SU-DHL-6 (cell line): ENCODE measurements around the gene NANP.

Experiments used
- CTCF ChIP-seq: fragments of 200-600 bp; sonication (generic); IDR thresholded peaks from one replicate; pipeline ENCODE4 v1.5.1; 2017; ENCODE audit warnings: antibody characterized with exemption, mild to moderate bottlenecking, low read length, moderate library complexity; ENCODE audit not compliant: insufficient read depth, poor library complexity, severe bottlenecking
- EZH2phosphoT487 ChIP-seq: fragments of 200-600 bp; sonication (generic), shearing (Covaris generic); conservative IDR thresholded peaks from 2 replicates; pipeline ENCODE4 v1.6.1; 2018; ENCODE audit warnings: mild to moderate bottlenecking, antibody characterized with exemption, low read length, moderate library complexity, mixed read lengths

GRCh38 chr20:25622450-25623224, 1.2 kb downstream of the NANP start:
- TF ChIP-seq CTCF (no peak), EZH2phosphoT487 (no peak)
